ENCODE results near the gene TLL2. TPM values are rescaled to one million over a fixed set of nuclear protein-coding genes. Genes with fewer than 3 reads are reported as not detected.

Gene TLL2
- total and polyA plus RNA-seq, 2 experiments from 2014 or later, result 2.6 to 3.0 TPM

DNA sequence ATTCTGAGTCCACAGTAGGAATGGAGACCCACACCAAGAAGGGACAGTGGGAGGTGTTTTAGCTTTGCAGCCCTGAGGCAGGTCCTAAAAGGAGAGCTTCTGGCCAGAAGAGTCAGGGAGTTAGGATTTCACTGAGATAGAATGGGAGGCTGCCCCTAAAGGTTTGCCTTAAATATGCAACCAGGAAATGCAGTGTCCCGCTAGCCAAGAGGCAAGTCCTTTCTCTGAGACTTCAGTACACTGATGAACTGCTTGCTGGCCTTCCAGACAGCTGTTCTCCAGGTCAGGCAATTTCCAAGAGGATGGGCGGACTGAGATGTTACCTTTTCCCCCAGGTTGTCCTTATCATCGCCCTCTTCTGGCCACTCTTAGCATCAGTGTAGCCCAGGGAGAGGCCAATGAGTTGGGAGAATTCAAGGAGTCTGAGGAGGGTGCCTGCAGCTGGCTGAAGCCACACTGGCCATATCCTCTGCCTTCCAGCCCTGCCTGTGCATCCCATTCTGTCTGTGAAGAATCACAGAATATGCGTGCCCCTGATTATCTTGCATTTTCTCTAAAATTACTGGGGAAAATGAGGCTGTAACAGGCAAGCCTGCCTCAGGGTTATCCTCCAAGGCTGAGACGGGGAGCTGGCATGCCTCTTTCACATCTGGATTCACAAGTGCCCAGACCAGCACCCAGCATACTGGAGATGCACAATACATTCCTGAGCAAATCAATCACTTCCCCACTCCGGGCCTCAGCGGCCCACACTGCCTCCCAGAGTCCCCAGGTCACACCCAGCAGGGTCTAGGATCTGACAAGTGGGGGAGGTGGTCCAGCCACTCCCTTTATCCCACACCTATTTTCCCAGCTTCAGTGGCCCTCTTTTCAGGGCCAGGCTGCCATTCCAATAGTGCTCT lies 2.4 kb downstream of the TLL2 start:
- H3K27me3 ChIP-seq (ENCODE audit: insufficient read depth), result peaks cover 55% of the 10 kb centered on the region
- H3K4me3 Mint-ChIP-seq, result peak overlapping the region; percentile 84; the same call in 2 of the 3 replicates
- 0 out of 2 replicates have a peak, but pooled peaks cover 4% of the 10 kb centered on the region for H3K9me2 ChIP-seq (ENCODE audit: insufficient read depth)
- no peaks in the 10 kb centered on the region; the same call in 2 of the 3 replicates for H3K9me3 Mint-ChIP-seq
- peak overlapping the region; percentile 94 for H3K4me2 ChIP-seq
- TF ChIP-seq, protein P1, sequence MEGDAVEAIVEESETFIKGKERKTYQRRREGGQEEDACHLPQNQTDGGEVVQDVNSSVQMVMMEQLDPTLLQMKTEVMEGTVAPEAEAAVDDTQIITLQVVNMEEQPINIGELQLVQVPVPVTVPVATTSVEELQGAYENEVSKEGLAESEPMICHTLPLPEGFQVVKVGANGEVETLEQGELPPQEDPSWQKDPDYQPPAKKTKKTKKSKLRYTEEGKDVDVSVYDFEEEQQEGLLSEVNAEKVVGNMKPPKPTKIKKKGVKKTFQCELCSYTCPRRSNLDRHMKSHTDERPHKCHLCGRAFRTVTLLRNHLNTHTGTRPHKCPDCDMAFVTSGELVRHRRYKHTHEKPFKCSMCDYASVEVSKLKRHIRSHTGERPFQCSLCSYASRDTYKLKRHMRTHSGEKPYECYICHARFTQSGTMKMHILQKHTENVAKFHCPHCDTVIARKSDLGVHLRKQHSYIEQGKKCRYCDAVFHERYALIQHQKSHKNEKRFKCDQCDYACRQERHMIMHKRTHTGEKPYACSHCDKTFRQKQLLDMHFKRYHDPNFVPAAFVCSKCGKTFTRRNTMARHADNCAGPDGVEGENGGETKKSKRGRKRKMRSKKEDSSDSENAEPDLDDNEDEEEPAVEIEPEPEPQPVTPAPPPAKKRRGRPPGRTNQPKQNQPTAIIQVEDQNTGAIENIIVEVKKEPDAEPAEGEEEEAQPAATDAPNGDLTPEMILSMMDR (conservative IDR thresholded peaks at IDR 0.05; ENCODE audit: low read depth in 2 of 2), result peak; percentile 75 to 93
- no peak for TF ChIP-seq ZNF331 (CRISPR knock-in tag; IDR thresholded peaks at IDR 0.05; ENCODE audit: low read depth)
- TF ChIP-seq, protein P2, sequence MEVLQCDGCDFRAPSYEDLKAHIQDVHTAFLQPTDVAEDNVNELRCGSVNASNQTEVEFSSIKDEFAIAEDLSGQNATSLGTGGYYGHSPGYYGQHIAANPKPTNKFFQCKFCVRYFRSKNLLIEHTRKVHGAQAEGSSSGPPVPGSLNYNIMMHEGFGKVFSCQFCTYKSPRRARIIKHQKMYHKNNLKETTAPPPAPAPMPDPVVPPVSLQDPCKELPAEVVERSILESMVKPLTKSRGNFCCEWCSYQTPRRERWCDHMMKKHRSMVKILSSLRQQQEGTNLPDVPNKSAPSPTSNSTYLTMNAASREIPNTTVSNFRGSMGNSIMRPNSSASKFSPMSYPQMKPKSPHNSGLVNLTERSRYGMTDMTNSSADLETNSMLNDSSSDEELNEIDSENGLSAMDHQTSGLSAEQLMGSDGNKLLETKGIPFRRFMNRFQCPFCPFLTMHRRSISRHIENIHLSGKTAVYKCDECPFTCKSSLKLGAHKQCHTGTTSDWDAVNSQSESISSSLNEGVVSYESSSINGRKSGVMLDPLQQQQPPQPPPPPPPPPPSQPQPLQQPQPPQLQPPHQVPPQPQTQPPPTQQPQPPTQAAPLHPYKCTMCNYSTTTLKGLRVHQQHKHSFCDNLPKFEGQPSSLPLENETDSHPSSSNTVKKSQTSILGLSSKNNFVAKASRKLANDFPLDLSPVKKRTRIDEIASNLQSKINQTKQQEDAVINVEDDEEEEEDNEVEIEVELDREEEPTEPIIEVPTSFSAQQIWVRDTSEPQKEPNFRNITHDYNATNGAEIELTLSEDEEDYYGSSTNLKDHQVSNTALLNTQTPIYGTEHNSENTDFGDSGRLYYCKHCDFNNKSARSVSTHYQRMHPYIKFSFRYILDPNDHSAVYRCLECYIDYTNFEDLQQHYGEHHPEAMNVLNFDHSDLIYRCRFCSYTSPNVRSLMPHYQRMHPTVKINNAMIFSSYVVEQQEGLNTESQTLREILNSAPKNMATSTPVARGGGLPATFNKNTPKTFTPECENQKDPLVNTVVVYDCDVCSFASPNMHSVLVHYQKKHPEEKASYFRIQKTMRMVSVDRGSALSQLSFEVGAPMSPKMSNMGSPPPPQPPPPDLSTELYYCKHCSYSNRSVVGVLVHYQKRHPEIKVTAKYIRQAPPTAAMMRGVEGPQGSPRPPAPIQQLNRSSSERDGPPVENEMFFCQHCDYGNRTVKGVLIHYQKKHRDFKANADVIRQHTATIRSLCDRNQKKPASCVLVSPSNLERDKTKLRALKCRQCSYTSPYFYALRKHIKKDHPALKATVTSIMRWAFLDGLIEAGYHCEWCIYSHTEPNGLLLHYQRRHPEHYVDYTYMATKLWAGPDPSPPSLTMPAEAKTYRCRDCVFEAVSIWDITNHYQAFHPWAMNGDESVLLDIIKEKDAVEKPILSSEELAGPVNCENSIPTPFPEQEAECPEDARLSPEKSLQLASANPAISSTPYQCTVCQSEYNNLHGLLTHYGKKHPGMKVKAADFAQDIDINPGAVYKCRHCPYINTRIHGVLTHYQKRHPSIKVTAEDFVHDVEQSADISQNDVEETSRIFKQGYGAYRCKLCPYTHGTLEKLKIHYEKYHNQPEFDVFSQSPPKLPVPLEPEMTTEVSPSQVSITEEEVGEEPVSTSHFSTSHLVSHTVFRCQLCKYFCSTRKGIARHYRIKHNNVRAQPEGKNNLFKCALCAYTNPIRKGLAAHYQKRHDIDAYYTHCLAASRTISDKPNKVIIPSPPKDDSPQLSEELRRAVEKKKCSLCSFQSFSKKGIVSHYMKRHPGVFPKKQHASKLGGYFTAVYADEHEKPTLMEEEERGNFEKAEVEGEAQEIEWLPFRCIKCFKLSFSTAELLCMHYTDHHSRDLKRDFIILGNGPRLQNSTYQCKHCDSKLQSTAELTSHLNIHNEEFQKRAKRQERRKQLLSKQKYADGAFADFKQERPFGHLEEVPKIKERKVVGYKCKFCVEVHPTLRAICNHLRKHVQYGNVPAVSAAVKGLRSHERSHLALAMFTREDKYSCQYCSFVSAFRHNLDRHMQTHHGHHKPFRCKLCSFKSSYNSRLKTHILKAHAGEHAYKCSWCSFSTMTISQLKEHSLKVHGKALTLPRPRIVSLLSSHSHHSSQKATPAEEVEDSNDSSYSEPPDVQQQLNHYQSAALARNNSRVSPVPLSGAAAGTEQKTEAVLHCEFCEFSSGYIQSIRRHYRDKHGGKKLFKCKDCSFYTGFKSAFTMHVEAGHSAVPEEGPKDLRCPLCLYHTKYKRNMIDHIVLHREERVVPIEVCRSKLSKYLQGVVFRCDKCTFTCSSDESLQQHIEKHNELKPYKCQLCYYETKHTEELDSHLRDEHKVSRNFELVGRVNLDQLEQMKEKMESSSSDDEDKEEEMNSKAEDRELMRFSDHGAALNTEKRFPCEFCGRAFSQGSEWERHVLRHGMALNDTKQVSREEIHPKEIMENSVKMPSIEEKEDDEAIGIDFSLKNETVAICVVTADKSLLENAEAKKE (CRISPR knock-in tag; IDR thresholded peaks at IDR 0.05), result no peak
- H3K36me3 ChIP-seq (ENCODE audit: insufficient read depth), result no peaks in the 10 kb centered on the region
- H3F3A ChIP-seq (replicated peaks; ENCODE audit: low read depth), result no peaks in the 10 kb centered on the region
- H3K4me3 ChIP-seq, result peak overlapping the region; percentile 77; the same call in 1 of the 2 replicates
- no peak overlapping the region for H2AFZ ChIP-seq
- DNase-seq (ENCODE audit: low spot score) (peak; percentile 89), ATAC-seq (peak; percentile 17)
- H3K4me1 Mint-ChIP-seq, result peaks cover 45% of the 10 kb centered on the region
- H3K79me2 ChIP-seq (replicated peaks; ENCODE audit: insufficient read depth), result no peaks in the 10 kb centered on the region
- peaks cover 32% of the 10 kb centered on the region for H3K4me1 ChIP-seq (ENCODE audit: insufficient read depth)
- no peak overlapping the region for H3K27ac ChIP-seq (ENCODE audit: low read depth)
- H4K20me1 ChIP-seq (replicated peaks; ENCODE audit: insufficient read depth), result peaks cover 12% of the 10 kb centered on the region
- no peak overlapping the region for H3K27ac Mint-ChIP-seq
- H3K27me3 Mint-ChIP-seq (ENCODE audit: insufficient read depth, low read depth, poor library complexity), result peaks cover 37% of the 10 kb centered on the region
- H3K36me3 Mint-ChIP-seq (ENCODE audit: low read depth), result no peaks in the 10 kb centered on the region; the same call in 2 of the 3 replicates
